HL-60/S4 (cell line): ENCODE data around the gene TAS2R42.

ENCODE experiments used
- in situ Hi-C: fragments of 300-500 bp; cut with MboI; formaldehyde crosslinking; loops from 2 replicates; pipeline ENCODE4 v1.14.3; 2022; ENCODE audit warnings: low sequenced_read_pairs

Gene TAS2R42

GRCh38 chr12:11147420-11147819 is 39.3 kb downstream of the TAS2R42 start:
- in situ Hi-C loops = no loop called here

- in situ Hi-C loops = no loop called here
Observed at GRCh38 chr12:11144297-11144696, 42.4 kb downstream of the TAS2R42 start.

DNA sequence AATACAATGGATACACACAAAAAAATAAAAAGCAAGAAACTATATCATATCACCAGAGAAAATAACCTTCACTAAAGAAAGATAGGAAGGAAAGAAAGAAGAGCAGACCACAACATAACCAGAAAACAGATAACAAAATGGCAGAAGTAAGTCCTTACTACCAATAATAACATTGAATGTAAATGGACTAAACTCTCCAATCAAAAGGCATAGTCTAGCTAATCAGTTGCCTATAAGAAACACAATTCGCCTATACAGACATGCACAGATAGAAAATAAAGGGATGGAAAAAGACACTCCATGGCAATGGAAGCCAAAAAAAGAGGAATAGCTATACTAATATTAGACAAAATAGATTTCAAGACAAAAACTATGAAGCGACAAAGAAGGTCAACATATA is 43.4 kb downstream of the TAS2R42 start:
- in situ Hi-C loops = no loop called here

DNA sequence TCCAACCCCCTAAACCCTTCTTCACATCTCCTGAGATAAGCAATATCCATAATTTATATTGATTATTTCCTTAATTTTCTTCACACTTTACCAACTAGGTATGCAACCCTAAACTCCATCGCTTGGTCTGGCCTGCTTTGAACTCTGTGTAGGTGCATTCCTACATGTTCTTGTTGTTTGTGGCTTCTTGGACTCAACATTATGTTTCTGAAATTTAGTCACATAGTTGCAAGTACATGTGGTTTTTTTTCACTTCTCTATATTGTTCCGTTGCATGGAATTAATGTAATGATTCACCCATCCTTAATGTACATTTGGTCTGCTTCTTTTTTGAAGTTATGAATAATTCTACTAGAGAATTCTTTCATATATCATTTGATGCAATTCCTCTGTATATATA is 50.7 kb downstream of the TAS2R42 start:
- in situ Hi-C loops = no loop called here
